Measurements from ENCODE around the gene DERL2.
A peak's percentile ranks its signal among the peaks of the same experiment; 100 is the strongest.

DERL2 gene

DNA sequence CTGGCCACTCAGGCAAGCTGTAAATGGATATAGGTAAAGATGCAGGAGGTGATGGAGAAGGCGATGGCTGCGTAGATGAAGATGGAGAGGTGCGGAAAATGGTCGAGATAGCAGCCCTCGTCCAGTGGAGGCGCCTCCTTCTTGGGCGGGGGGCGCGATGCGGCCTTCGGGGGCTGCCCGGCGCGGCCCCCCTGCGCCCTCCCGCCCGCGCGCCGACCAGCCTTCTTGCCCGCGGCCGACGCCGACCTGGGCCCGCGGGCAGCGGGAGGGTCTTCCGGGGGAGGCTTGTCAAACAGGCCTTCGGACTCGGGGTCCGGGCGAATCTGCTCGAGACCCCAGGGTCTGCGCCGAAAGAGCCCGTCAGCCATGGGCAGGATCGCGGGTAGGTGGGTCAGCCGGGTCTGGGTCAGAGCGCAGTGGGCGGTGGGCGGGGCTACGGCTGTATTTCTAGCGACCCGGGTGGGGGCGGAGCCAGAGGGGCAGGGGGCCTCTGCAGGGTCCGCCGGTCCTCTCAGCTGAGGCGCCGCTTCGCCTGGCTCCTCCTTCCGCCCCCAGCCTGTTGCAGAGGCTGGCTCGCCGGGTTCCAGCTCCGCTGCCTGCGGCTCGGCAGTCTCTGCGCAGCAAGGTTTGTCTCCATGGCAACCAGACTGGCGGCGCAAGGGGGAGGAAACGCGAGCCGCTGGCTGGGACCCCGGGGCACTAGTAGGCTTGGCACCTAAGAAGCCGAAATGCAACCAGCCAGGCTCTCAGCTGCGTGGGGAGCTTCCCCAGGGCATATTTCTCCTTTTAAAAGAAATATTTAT, 14.8 kb upstream of the DERL2 start:
- DNase-seq, result peak; percentile 76 to 85

DNA sequence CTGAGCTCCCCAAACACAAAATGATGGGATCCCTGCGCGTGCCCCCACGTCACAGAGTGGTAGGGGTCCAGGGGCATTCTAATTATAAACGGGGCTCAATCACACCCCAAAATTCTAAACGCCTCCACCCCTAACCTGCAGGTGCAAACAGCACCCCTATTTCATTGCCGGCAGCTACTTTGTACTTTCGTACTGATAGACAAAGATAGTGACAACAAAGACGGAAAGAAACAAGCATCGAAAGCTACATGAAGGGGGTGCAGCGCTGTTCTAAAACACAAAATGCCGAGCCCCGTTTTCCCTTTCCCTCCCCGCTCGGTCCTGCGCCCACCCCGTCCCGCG, 14.2 kb upstream of the DERL2 start:
- DNase-seq, result no peak

DNA sequence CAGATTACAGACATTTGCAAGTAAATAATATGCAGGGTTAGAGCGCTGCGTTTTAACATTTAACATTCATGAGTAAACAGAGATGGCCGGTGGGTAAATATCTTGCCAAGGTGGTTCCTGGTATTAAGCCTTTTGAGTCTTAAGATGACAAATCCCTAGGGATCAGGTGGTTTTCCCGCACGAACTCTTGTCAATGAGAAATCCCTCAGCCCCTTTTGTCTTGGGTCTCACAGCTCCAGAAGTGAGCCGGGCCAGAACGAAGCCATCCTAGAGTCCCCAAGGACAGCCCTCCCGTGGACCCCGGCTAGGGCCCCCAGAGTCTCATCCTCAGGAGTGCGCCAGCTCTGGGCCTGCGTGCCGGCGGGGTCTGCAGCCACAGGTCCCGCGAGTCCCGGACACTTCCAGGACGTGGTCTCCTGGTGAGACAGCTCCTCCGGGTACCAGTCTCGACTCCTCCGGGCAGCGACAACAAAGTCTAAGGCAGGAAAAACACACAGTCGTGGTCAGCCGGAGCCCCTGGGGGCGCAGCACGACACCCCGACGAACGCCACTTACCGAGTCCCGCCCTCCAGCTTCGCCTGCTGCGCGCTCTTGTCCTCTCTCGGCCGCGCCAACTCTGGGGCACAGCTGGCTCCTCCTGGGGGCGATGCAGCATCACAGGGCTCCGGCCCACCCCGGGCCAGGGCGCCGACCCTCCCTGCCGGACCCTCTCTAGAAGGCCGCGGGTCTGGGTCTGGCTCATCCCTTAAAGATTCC, 13.7 kb upstream of the DERL2 start:
- peak in 1 of 2 donors; percentile 8 for DNase-seq

DNA sequence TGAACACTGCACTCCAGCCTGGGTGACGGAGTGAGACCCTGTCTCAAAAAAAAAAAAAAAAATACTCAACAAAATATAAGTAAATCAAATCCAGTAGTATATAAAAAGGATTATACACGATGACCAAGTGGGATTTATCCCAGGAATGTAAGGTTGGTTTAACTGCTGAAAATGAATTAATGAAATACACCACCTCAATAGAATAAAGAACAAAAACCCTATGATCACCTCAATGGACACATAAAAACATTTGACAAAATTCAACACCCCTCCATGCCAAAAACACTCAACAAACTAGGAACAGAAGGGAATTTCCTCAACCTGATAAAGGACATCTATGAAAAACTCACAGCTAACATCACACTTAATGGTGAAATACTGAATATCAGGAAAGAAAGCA, 7.0 kb upstream of the DERL2 start:
- DNase-seq, result no peak

DNA sequence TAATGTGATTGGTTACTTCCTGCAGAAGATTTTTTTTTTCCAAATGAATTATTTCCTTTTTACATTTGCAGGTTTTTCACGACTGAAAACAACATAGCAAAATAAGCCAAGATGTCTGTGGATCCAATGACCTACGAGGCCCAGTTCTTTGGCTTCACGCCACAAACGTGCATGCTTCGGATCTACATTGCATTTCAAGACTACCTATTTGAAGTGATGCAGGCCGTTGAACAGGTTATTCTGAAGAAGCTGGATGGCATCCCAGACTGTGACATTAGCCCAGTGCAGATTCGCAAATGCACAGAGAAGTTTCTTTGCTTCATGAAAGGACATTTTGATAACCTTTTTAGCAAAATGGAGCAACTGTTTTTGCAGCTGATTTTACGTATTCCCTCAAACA, 2.8 kb upstream of the DERL2 start:
- no peak for DNase-seq

DNA sequence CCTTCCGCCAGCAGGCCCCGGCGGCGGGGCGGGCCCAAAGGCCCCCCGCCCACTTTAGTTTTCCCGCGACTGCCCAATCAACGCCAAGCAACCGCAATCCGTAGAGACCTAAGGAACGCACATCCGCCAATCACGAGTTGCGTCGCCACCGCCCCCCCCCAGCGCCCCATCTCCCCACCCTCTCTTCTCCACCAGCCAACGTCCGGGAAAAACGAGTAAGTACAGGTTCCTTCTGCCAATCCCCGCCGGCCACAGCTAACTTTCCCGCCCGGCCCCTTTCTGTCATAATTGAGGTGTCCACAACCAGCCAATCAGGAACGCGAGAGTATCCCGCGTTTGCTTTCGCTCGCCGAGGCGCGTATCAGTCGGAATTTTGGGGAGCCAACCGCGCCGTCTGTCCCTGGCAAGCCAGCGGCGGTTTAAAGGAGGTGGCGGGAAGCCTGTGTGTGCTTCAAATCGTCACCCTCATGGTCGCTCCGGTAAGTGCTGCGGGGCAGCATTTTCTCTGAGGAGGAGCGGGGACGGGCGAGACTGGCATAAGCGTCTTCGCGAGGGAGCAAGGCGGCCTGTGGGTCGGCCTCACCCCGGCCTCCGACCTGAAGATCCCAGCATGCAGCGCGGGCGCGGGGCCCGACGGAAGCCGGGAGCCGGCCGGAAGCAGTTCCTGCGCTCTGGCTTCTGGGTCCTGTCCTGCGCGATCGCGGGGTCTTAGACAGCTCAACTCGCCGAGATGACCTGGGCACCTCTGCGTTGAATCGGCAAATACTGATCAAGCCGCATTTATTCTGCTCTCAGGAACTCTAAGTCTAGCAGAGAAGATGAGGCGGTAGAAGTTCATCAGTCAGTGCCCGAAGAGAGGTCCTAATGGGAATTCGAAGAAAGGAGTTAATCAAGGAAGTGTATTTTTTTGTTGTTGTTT, 487 bp upstream of the DERL2 start, which contains the start of gene MIS12:
Gene MIS12, plus strand, starts transcription at position 361 of the 919 bp plus-strand sequence. CDS start 2,297 bp downstream, outside the sequence.
- DNase-seq, result peak; percentile 99

DNA sequence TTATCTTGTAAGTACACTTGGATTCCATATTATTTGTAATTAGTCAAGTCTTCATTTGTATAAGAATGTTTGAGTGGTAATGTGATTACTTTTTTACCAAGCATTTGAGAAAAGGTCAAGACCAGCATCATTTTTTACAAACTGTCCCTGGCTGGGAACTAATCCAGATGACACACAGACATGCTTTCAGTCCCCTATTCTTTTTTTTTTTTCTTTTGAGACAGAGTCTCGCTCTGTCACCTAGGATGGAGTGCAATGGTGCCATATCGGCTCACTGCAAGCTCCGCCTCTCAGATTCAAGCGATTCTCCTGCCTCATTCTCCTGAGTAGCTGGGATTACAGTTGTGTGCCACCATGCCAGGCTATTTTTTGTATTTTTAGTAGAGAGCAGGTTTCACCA, 4.5 kb downstream of the DERL2 start:
- no peak for DNase-seq

DNA sequence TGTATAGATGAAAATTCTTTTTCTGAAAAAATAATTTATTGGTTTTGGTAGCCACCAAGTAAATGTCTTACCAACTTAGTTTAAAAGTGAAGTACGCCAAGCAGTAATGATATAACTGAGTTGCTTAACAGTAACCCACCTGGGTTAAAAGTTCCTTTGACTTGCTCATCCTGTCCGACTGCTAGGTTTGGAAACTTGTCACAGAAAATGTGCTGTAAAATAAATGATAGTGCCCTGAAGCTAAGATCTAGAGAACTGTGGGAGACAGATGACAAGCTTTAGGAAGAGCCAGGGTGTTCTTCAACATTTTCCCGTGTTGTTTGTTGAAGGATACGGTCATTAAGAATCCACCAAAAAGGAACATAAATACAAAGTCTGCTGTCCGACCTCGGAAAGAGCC, 5.0 kb downstream of the DERL2 start:
- DNase-seq, result no peak

DNA sequence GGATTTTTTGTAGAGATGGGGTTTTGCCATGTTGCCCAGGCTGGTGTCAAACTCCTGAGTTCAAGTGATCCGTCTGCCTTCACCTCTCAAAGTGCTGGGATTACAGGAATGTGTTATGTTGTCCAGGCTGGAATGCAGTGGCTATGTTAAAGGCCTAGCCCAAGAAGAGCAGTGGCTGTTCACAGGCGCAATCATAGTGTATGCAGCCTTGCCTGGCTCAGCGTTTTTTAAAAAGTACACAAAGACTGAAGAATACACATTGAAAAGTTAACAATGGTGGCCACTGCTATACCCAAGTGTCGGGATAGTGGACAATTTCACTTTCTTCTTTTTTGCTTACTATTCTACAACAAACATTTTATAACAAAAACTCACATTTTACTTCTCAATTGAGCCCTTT, 7.0 kb downstream of the DERL2 start:
- no peak for DNase-seq

DNA sequence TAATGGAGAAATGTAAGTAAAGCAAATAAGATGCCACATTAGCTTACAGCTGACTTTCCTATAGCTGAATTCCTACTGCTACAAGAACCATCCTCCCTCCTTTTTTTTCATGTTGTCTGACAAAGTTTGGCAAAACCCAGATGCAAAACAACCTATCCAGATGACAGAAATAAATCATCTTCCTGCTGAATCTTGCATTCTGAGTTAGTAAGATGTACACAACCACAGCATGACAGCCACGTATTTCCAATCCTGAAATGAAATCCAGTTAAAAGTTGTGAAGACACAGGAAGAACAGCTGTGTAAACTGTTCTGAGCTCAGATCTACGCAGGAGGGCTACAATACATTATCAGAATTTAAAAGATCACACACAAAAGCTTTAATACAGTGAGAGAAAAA, 12.1 kb downstream of the DERL2 start:
- no peak for DNase-seq

DNA sequence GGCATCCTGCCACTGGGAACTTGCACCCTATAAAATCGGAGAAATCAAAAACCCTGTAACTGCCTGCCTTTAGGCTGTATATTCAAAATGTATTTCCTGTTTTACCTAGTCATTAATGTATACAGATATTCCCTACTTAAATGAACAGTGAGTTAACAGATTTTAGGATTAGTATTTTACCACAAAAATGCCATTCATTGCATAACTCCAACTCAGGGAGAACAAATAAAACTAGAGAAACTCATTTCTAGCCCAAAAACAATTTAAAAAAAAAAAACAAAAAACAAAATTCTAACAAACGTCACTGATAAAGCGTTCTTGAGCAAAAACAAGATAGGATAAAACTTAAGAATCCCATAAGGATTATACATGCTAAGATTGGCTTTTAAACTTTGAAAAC, 13.5 kb downstream of the DERL2 start:
- DNase-seq, result no peak

DNA sequence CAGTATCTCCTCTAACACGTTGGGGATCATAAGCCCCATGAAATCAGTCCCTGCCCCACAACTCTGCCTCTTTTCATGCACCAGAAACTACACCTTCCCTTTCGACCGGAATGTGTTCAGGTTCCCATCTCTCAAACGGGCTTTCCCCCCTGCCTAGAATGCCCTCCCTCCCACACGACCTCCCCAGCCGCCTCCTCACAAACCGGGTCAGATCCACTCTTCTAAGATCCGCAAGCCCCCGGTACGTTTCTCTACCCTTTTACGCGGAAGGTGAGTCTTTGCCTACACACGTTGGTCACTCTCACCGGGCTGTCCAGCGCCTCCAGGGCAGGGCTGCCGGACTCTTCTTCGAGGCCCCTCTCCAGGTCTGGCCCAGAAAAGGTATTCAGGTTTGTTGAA, 17.9 kb downstream of the DERL2 start:
- no peak for DNase-seq

DNA sequence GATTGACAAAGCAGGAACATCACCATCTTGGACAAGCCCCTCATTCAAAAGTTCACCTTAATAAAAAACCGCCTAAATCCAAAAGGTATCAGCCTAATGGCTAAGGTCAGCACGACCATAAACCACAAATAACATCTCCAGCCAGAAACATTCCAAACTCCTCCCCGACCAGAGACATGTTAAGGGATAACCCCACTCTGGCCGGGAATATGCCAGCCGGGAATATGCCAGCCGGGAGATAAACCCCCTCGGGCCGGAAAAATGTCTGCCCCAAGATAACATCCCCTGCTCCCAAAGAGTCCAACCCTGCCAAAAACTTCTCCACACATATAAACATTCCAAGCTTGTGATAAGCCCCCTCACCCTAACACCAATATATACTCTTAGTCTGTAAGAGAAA, 18.6 kb downstream of the DERL2 start:
- no peak for DNase-seq

DNA sequence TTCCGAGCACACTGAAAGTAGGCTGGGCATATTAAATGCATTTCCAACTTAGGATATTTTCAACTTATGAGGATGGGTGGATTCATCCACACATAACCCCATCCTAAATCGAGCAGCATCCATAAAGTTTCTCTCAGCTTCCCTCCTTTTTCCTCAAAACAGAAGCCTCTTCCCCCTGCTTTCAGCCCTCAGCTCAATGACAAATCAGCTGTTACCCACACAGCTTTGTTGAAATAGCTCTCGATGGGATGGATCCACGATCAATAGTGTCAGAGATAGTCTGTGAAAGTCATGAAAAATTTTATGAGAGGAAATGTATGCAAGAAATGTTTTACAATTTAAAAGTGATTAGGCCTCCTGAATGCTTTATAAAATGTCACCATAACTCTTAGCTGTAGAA, 19.7 kb downstream of the DERL2 start:
- no peak for DNase-seq

DNA sequence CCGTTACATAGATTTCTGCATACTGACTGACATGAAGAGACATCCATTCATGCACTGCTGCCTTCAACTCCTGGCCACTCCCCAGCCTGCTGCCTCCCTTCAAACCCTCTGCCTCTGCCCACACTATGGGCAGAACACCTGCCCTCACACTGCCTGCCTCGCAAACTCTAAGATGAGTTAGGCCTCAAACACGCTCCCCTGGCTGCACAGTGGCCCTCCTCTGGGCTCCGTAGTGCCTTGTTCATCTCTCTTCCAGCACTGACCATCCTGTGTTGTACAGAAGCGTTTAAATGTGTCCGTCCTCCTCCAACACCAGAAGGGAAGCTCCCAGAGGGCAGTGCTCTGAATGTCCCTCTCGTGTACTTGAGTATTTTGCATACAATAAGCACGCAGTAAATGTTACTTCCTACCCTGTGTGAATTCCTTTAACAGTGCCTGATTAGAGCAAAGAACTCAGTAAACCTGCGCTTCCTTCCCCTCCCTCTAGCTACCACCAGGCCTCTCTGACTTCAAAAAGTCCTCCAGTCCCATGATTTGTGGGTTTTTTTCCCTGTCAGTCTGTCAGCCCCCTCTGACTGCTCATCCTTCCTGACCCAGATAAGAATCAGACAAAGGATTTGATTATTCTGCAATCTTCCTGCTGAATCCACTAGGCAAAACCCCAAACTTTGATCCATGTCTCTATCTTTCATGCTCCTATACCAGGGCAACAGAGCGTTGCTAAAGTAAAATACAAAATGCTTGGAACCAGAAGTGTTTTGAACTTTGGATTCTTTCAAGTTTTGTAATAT, 21.1 kb downstream of the DERL2 start:
- no peak for DNase-seq

DNA sequence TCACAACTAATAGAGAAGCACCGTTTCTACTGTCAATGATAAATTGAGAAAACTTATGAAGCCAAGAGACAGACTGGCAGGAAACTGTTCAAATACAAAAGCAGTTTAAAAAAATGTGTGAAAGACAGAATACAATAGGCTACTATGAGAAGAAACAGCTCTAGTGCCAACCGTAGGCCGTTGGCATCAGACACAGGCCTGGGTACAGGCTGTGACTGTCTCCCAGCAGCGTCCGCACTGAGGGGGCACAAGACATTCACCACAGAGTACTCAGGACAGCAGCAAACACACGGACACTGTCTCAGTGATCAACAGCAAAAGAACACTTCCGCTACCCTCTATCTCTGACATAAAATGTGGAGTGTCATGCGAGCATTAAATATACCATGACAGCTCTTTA, 39.2 kb downstream of the DERL2 start:
- DNase-seq, result peak; percentile 76 to 93

DNA sequence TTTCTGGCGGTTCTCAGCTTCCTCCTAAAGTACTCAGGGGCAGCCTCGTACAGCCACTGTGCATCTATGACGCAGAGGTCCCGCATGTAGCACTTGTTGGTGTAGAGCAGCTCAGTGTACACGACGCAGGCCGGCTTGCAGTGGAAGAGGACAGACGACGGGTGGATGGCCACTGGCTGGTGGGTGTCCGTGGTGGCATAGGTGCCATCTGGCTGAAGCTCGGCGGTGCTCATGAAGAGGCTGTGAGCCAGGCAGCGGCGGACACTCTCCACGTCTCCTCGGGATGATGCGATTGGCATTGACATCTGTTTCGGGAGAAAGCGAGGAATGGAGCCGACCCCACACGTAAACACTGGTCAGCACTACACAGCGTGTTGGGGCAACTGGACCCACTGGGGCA, 41.8 kb downstream of the DERL2 start:
- no peak for DNase-seq

DNA sequence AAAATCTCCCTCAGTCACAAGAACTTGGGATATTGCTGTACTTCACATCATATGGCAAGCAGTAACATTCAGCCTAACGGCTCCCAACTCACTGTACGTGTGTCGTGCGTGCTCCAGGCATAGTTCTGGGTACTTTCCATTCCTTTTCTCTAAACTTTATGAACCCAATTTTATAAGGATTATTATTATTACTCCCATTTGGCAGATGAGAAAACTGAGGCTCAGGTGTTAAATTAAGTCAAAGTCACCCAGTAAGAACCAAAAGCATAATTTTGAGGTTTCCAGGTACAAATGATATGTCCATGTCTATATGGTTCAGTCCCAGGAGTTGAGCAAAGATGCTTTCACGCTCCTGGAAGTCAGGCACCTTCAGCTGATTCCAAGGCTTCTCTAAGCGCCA, 42.2 kb downstream of the DERL2 start:
- no peak for DNase-seq

DNA sequence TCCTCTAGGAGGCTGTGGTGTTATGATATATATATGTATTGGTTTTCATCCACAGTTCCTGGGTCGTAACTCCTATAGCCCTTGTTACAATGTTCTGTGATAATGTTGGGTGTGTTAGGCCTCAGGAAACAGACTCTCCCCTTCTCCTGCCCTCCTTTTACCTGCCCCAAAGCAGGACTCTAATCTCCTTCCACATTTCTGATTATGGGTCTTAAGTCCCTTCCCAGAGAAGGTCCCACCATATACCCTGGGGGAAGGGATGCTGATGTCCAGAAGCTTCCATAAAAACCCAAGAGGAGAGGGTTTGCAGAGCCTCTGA, 46.6 kb downstream of the DERL2 start:
- DNase-seq, result no peak

DNA sequence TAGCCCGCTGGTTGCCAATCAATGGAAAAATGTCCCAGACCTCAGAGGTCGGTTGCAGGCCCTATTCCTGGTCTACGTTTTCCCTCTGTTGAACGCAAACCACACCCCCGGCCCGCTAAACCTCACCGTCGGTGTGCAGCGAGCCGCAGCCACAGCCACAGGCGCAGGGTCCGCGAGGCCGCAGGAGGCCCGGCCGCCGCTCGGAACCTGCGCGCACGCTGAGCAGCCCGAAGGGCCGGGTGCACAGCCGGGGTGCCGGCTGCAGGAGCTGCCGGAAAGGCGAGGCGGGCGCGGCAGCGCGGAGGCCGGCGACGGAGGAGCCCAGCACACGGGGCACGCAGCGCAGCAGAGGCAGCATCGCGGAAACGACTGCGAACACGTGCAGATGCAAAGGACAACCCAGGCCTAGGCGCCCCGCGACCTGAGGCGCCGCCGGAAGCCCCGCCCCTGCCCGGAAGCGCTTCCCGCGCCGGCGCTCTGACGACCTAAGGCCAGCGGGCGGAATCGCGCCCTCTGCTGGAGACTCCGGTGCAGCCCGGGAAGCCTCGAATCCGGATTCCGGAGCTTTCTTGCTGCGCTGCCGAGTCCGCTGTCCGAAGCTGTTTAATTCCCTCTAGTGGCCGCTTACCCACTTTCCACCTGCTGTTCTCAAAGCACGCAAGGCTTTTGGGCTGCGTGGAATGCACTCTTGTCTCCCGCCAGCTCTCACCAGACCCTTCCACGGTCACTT, 47.1 kb downstream of the DERL2 start, which contains the start of gene C1QBP:
Gene C1QBP, minus strand, starts transcription at position 440 of the 730 bp plus-strand sequence. Its CDS starts 82 bp downstream, at position 358.
- DNase-seq, result peak; percentile 84 to 86

DNA sequence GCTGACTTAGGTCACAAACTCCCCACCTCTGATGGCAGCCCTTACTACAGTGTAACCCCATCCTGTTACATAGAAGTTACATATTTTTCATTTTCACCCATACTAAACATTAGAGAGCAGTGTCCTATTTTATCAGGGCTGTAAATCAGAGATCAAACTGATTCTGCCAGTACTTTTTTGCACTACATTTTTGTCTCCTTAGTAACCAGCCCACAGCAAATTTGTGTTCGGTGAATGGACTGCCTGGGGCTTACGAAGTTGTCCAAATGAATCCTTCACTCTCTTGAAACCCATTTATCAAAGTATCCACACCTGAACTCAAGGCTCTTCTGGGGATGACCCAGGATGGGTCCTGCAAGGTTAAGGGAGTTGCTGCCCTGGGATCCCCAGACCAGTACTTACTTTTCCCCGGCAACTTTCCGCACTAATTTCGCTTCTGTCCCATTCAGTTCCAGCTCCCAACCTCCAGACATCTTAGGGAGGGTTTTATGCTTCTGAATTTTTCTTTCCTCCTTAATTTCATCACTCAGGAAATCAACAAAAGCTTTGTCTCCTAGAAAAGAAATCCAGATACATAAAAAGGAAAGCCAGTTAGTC, 48.2 kb downstream of the DERL2 start:
- DNase-seq, result no peak
